H9 (cell line): ENCODE data around the gene RAB39B. TPM values are rescaled to one million over a fixed set of nuclear protein-coding genes. Genes with fewer than 3 reads are reported as not detected.

Experiments
- DNase-seq: peaks from one replicate; pipeline ENCODE4 v3.0.0-alpha.2; 2017
- H2AFZ ChIP-seq: one replicate; pipeline ENCODE4 v1.6.1; 2013; ENCODE audit warnings: mild to moderate bottlenecking, low read length, control low read depth, moderate library complexity
- H2AK5ac ChIP-seq: 2 replicates; pipeline ENCODE4 v1.6.1; 2013; ENCODE audit warnings: low read length, control low read depth, mixed read lengths; ENCODE audit not compliant: insufficient read length
- H2BK120ac ChIP-seq: one replicate; pipeline ENCODE4 v1.6.1; 2013; ENCODE audit warnings: low read depth, mild to moderate bottlenecking, low read length, control low read depth, inconsistent platforms; ENCODE audit not compliant: poor library complexity, severe bottlenecking
- H2BK12ac ChIP-seq: 2 replicates; pipeline ENCODE4 v1.6.1; 2013; ENCODE audit warnings: low read length, control low read depth, mixed read lengths, low read depth; ENCODE audit not compliant: insufficient read length
- H2BK15ac ChIP-seq: 2 replicates; pipeline ENCODE4 v1.6.1; 2013; ENCODE audit warnings: low read depth, low read length, control low read depth
- H2BK20ac ChIP-seq: one replicate; pipeline ENCODE4 v1.6.1; 2013; ENCODE audit warnings: low read depth, mild to moderate bottlenecking, low read length, control low read depth, inconsistent platforms; ENCODE audit not compliant: poor library complexity, severe bottlenecking
- H2BK5ac ChIP-seq: 2 replicates; pipeline ENCODE4 v1.6.1; 2013; ENCODE audit warnings: low read length, control low read depth, mixed read lengths; ENCODE audit not compliant: insufficient read length
- H3K14ac ChIP-seq: 2 replicates; pipeline ENCODE4 v1.6.1; 2013; ENCODE audit warnings: low read length, control low read depth; ENCODE audit not compliant: insufficient read depth
- H3K18ac ChIP-seq: 2 replicates; pipeline ENCODE4 v1.6.1; 2013; ENCODE audit warnings: low read depth, mild to moderate bottlenecking, mixed read lengths, low read length, control low read depth; ENCODE audit not compliant: insufficient read length
- H3K23ac ChIP-seq: 2 replicates; pipeline ENCODE4 v1.6.1; 2013; ENCODE audit warnings: low read length, control low read depth, mixed read lengths, low read depth; ENCODE audit not compliant: insufficient read length
- H3K23me2 ChIP-seq: 2 replicates; pipeline ENCODE4 v1.6.1; 2013; ENCODE audit warnings: low read depth, mild to moderate bottlenecking, mixed read lengths, low read length, control low read depth; ENCODE audit not compliant: insufficient read length, poor library complexity, severe bottlenecking
- H3K27ac ChIP-seq: 2 replicates; pipeline ENCODE4 v1.5.1; 2013; ENCODE audit warnings: low read length, control low read depth, mixed read lengths, low read depth; ENCODE audit not compliant: insufficient read length
- H3K27me3 ChIP-seq: 2 replicates; pipeline ENCODE4 v1.6.1; 2013; ENCODE audit warnings: low read length, control low read depth, inconsistent platforms; ENCODE audit not compliant: insufficient read depth
- H3K4ac ChIP-seq: 2 replicates; pipeline ENCODE4 v1.6.1; 2013; ENCODE audit warnings: low read depth, mild to moderate bottlenecking, control low read depth, inconsistent platforms, low read length, moderate library complexity
- H3K4me1 ChIP-seq: 2 replicates; pipeline ENCODE4 v1.6.1; 2013; ENCODE audit warnings: low read length, control low read depth, inconsistent platforms; ENCODE audit not compliant: insufficient read depth
- H3K4me2 ChIP-seq: 2 replicates; pipeline ENCODE4 v1.6.1; 2013; ENCODE audit warnings: low read length, control low read depth, mixed read lengths; ENCODE audit not compliant: insufficient read length, insufficient read depth
- H3K56ac ChIP-seq: 2 replicates; pipeline ENCODE4 v1.6.1; 2013; ENCODE audit warnings: low read depth, mild to moderate bottlenecking, mixed read lengths, low read length, control low read depth; ENCODE audit not compliant: insufficient read length
- H3K79me1 ChIP-seq: 2 replicates; pipeline ENCODE4 v1.6.1; 2013; ENCODE audit warnings: low read depth, mild to moderate bottlenecking, moderate library complexity, low read length, control low read depth, inconsistent platforms; ENCODE audit not compliant: insufficient read depth, poor library complexity, severe bottlenecking
- H3K79me2 ChIP-seq: 2 replicates; pipeline ENCODE4 v1.6.1; 2013; ENCODE audit warnings: low read length, control low read depth, inconsistent platforms; ENCODE audit not compliant: insufficient read depth
- H3K9ac ChIP-seq: 2 replicates; pipeline ENCODE4 v1.6.1; 2013; ENCODE audit warnings: low read length, control low read depth, mixed read lengths; ENCODE audit not compliant: insufficient read length; ENCODE audit errors: extremely low read depth
- H3K9me3 ChIP-seq: one replicate; pipeline ENCODE4 v1.6.1; 2013; ENCODE audit warnings: low read depth, low read length, inconsistent platforms; ENCODE audit not compliant: control insufficient read depth
- H3T11ph ChIP-seq: one replicate; pipeline ENCODE4 v1.6.1; 2013; ENCODE audit warnings: mild to moderate bottlenecking, low read length, control low read depth, inconsistent platforms
- H4K20me1 ChIP-seq: one replicate; pipeline ENCODE4 v1.6.1; 2013; ENCODE audit not compliant: control insufficient read depth, insufficient read length, insufficient read depth
- H4K5ac ChIP-seq: 2 replicates; pipeline ENCODE4 v1.6.1; 2013; ENCODE audit warnings: low read depth, mild to moderate bottlenecking, mixed read lengths, low read length, control low read depth; ENCODE audit not compliant: insufficient read length
- H4K8ac ChIP-seq: replicated peaks from 2 replicates; pipeline ENCODE4 v1.6.1; 2013; ENCODE audit warnings: low read length, control low read depth, mixed read lengths, low read depth; ENCODE audit not compliant: insufficient read length
- H4K91ac ChIP-seq: 2 replicates; pipeline ENCODE4 v1.6.1; 2013; ENCODE audit warnings: low read depth, mild to moderate bottlenecking, moderate library complexity, mixed read lengths, low read length, control low read depth; ENCODE audit not compliant: insufficient read length
- H3K27ac Mint-ChIP-seq, 3 experiments: 2 replicates in 2 of 3; 3 replicates in 1 of 3; pipeline ENCODE4 v1.8.0; 2020 to 2021; ENCODE audit warnings: mixed read lengths in 3 of 3, mild to moderate bottlenecking in 1 of 3, moderate library complexity in 1 of 3
- H3K27me3 Mint-ChIP-seq: 2 replicates; pipeline ENCODE4 v1.8.0; 2021; ENCODE audit warnings: low read depth, mild to moderate bottlenecking, moderate library complexity, mixed read lengths
- H3K36me3 Mint-ChIP-seq, 3 experiments: 2 replicates in 2 of 3; 3 replicates in 1 of 3; pipeline ENCODE4 v1.8.0; 2020 to 2021; ENCODE audit warnings: low read depth in 3 of 3, mixed read lengths in 3 of 3; ENCODE audit not compliant: insufficient read depth in 1 of 3
- H3K4me1 Mint-ChIP-seq, 2 experiments: 2 replicates each; pipeline ENCODE4 v1.8.0; 2020; ENCODE audit warnings: mixed read lengths in 2 of 2
- H3K4me3 Mint-ChIP-seq, 2 experiments: 2 replicates in 1 of 2; 3 replicates in 1 of 2; pipeline ENCODE4 v1.8.0; 2020 to 2021; ENCODE audit warnings: mild to moderate bottlenecking in 2 of 2, mixed read lengths in 2 of 2, moderate library complexity in 1 of 2
- H3K9me3 Mint-ChIP-seq, 2 experiments: 2 replicates in 1 of 2; 3 replicates in 1 of 2; pipeline ENCODE4 v1.8.0; 2020; ENCODE audit warnings: mild to moderate bottlenecking in 2 of 2, mixed read lengths in 2 of 2, moderate library complexity in 1 of 2
- WGBS: extraction: QIAGEN DNeasy Blood & Tissue Kit; methylation state at CpG from one replicate; pipeline ENCODE4 v1.1.7; 2013; ENCODE audit warnings: missing lambda C conversion rate, low lambda C conversion rate, mixed read lengths; ENCODE audit not compliant: insufficient read length; ENCODE audit errors: extremely low coverage; 5-methylcytosine and 5-hydroxymethylcytosine counted together
- total RNA-seq: library from RNA; stranded (reverse); gene quantifications from 2 replicates; pipeline ENCODE4 v1.2.1, GENCODE V29; 2021
- TF ChIP-seq, protein P1 (sequence below): fragments of 200-600 bp; sonication (generic); conservative IDR thresholded peaks from 3 replicates; pipeline ENCODE4 v1.8.0; 2021; ENCODE audit warnings: antibody characterized with exemption, mild to moderate bottlenecking

RAB39B gene
- total RNA-seq, 1 experiment from 2014 or later = 7.2 TPM

DNA sequence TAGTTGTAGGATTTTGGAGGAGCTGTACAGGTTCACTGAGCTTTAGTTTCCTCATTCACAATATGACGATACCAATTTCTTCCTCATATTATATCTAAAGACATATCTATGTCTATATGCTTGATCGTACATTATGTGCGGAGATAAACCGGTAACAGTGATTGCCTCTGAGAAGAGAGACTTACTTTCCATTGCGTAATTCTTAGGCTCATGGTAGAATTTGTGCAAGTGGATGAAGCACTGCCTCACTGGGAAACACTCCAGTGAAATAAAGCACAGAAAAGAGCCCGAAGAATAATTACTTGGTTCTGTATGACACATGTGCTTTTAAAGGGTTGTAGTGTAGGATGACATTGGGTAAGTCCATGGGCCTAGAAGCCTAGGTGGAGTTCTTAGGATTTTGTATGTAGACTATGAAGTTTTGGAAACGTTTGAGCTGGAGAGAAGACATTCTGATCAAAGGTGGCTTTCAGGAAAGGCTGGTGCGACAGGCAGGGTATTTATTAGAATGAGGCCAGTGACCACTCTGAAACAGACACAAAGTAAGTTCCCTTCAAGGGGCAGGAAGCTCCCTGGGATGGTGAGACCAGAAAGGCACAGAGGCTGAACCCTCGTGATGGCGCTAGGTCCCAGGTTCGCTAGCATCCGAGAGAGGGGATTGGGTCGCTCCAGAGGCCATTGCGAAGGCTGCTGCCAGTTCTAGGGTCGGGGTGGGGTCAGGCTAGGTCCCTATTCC is 48.7 kb downstream of the RAB39B start:
- Histone ChIP-seq H4K8ac (no peak overlapping the region), H4K20me1 (no peaks in the 10 kb centered on the region), H3K9ac (peak overlapping the region; percentile 36), H3T11ph (no peak overlapping the region), H3K27ac (no peak overlapping the region), H3K27me3 (no peaks in the 10 kb centered on the region), H2BK15ac (no peak overlapping the region), H3K14ac (no peak overlapping the region), H4K91ac (no peak overlapping the region), H2AFZ (no peak overlapping the region), H2BK12ac (no peak overlapping the region), H3K4me2 (peak overlapping the region; percentile 39), H3K79me1 (no peaks in the 10 kb centered on the region), H2BK20ac (no peak overlapping the region), H3K4ac (no peak overlapping the region), H3K23ac (no peak overlapping the region), H3K18ac (no peak overlapping the region), H2BK120ac (no peak overlapping the region), H3K4me1 (no peaks in the 10 kb centered on the region), H2AK5ac (no peak overlapping the region), H3K9me3 (peaks cover 36% of the 10 kb centered on the region), H4K5ac (no peak overlapping the region), H3K79me2 (peaks cover 7% of the 10 kb centered on the region), H2BK5ac (no peak overlapping the region), H3K23me2 (peaks cover 3% of the 10 kb centered on the region), H3K56ac (no peak overlapping the region)
- no peak for DNase-seq
- H3K27ac Mint-ChIP-seq = no peak overlapping the region; a peak in 1 of 7 replicates
- H3K9me3 Mint-ChIP-seq = peaks cover 57 to 60% of the 10 kb centered on the region in 2 experiments
- peaks cover 2 to 9% (median 5%) of the 10 kb centered on the region in 3 experiments for H3K36me3 Mint-ChIP-seq
- peaks cover 8 to 13% of the 10 kb centered on the region in 2 experiments; a peak in 2 of 4 replicates for H3K4me1 Mint-ChIP-seq
- TF ChIP-seq, protein P1, sequence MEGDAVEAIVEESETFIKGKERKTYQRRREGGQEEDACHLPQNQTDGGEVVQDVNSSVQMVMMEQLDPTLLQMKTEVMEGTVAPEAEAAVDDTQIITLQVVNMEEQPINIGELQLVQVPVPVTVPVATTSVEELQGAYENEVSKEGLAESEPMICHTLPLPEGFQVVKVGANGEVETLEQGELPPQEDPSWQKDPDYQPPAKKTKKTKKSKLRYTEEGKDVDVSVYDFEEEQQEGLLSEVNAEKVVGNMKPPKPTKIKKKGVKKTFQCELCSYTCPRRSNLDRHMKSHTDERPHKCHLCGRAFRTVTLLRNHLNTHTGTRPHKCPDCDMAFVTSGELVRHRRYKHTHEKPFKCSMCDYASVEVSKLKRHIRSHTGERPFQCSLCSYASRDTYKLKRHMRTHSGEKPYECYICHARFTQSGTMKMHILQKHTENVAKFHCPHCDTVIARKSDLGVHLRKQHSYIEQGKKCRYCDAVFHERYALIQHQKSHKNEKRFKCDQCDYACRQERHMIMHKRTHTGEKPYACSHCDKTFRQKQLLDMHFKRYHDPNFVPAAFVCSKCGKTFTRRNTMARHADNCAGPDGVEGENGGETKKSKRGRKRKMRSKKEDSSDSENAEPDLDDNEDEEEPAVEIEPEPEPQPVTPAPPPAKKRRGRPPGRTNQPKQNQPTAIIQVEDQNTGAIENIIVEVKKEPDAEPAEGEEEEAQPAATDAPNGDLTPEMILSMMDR = no peak
- peaks cover 3% of the 10 kb centered on the region; the same call in 1 of the 2 replicates for H3K27me3 Mint-ChIP-seq
- peak overlapping the region; percentile 81 to 92 for H3K4me3 Mint-ChIP-seq
- WGBS = no CpG with 5 or more reads among the region's 15 CpGs
